Measurements from ENCODE around the gene HPCAL1.
A peak's percentile ranks its signal among the peaks of the same experiment; 100 is the strongest.
"Not testable (repeated sequence)": the region's sequence is repeated elsewhere in the genome, so short reads cannot be mapped to it uniquely, and the experiment has no call there.

HPCAL1 gene

DNA sequence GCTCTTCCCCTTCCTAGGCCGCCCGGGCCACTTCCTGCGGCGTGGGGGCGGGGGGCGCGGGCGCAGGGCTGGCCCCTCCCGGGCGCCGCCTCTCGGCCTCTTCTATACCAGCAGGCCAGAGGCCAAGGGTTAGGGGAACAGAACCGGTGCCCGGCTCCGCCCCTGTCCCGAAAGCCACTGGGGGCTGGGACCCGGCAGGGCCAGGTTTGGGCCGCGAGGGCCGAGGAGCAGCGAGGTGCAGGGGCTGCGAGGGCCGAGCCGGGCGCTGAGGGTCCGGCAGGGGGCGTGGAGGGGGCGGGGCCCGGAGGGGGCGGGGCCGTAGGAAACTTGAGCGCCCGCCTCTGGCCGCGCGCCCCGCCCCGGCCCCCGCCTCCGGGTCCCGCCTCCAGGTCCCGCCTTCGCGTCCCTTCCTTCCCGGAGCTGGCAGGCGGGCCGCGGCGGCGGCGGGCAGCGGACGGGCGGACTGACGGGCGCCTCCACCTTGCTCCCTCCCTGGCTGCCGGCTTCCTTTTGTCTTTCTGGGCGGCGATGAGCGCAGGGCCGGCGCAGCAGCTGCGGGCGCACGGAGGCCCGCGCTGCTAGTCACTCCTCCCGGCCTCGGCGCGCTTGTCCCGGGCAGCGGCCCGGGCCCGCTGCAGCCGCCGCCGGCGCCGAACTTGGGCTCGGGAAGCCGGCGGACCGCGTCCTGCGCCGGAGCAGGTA, at the start of gene HPCAL1:
HPCAL1 (plus strand) TSS at position 426 of the 702 bp plus-strand sequence. CDS start 116,854 bp downstream, outside the sequence.
- DNase-seq, result peak; percentile 84

DNA sequence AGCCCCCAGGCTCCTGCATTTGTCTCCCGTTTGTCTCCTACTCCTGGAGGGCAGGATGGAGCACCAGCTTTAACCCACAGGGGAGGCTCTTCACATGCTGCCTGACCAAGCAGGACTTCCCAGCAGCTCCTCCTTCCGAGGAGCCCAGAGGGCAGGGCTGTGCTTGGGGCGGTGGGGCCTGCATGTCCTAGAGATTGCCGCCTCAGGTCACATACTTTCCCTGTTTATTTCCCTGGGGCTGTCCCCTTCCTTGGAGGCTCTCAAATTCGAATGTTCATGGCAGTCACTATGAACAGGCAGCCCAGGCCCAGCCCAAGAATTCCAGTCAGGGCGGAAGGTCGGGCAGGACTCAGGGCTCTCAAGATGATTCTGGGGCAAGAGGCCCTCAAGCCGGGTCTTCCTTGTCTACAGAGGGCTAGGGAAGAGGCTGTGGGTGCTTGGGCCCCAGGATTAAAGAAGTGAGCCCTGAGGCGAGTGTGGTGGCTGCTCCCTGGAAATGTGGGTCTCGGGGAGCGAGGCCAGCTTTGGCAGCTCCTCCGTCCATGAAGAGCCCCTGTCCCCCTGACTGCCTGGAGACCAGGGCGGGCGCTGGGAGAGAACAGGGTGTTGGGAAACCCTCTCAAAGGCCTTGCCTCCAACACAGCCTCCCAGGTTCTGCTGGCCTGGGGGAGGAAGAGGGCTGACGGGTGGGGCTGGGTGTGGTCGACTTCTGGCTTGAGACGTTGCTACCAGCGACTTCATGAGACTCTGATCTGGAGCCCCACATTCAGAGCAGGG, 48.9 kb upstream of the HPCAL1 start:
- DNase-seq, result no peak

DNA sequence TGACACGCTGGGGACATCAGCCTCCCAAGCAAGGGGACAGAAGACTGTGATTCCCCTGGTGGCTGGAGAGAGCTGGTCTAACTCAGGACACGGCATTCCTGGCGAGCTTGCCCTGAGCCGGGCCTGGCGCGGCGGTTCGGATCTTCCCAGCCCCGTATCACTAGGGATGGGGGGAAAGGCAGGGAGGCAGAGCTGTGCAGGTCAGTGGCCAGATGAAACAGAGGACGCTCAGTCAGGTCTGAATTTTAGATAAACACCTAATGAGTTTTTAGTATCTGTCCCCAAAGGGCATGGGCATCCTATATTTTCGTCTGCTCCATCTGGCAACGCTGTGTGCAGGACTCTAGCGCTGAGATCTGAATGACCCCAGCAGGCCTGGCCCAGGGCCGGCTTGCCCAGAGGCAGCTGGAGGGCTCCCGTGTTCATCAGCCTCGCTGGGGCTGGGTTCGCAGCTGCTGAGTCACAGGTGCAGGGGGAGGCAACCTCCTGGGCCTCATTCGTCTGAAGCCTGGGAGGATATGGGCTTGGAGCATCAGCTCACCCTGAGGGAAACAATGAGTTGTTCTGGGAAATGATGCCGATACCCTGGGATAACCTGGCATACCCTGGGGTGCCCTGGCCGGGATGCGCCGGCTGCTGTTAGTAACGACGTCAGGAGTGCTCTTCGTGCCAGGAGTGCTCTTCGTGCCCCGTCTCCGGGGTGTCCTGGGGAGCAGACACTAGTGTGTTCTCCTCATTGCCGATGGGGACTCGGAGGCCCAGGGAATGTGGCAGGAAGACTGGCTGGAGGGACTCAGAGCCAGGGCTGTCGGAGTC, 48.1 kb upstream of the HPCAL1 start:
- peak; percentile 44 for DNase-seq

DNA sequence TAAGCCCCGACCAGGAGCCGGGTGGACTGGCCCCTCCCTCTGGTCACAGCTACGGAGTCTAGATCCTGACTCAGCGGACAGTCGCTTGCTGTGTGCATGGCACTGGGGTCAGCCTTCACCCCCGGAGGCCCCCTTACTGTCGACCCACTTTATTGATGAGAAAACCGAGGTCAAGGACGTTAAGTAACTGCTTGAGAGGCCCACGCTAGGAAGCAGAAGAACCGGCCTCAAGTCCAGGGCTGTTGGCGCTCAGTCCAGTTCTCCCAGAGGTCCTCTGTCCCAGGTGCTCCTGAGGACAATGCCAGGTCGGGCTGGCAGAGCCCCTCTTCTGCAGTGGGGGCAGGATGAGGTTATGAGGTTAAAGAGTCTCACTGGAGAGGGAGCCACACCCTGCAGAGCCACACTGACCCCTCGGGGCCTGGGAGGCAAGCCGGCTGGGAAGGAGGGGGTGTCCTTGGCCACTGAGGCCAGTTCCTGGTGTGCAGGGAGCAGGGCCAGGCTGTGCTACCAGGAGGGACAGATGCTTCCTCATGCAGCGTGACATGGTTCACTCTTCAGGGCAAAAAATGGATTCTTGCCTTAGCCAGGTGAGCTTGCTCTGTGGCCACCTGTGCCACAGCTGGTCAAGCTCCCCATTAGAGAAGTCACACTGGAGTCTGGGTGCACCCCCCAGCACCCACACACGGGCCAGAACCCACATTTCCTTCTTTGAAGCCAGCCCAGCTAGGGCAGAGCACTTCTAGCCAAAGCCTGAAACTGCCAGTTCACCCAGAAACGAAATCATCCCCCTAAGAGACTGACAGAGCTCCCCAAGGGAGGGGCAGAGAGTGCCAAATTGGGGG, 47.3 kb upstream of the HPCAL1 start:
- DNase-seq, result no peak

DNA sequence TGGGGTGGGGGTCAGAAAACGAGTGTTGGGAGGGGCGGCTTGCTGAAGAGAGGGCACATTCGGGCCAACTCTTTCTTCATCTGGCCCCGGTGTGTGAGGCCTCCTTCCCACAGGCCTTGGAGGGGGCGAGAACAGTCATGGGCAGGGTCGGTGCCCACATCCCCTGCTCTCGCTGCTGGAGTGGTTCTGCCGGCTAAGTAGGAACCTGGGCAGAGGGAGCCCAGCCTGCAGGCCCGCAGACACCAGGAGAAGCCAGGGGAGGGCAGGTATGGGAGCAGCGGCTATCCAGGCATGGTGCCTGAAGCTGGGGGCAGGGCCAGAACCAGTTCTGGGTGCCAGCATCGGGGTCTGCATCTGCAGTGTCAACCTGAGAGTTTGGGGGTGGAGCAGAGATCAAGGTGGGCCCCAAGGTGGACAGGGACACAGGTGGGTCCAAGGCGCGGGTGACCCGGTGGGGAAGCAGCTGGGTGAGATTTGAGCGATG, 46.6 kb upstream of the HPCAL1 start:
- DNase-seq, result no peak

DNA sequence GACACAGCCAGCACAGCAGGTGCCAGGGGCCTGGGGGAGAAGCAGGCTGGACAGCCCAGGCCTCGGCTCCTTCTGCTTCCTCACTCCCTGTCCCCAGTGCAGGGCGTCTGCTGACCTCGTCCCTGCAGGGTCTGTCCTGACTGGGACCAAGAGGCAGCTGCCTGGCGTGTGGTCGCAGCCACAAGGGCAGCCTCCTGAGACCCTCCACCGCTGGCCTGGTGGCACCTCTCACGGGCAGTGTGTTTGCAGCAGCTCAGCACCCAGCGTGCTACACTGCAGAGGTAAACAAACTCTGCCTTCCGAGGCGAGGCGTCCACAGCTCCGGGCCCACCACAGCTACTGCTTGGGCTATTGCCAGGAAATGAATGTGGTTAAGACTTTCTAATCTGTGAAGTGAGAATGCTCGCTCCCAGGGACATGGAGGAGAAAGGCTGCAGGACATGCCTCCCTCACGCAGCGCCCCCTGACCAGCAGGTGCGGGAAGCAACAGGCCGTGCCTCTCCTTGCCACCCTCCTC, 46.1 kb upstream of the HPCAL1 start:
- DNase-seq, result no peak

DNA sequence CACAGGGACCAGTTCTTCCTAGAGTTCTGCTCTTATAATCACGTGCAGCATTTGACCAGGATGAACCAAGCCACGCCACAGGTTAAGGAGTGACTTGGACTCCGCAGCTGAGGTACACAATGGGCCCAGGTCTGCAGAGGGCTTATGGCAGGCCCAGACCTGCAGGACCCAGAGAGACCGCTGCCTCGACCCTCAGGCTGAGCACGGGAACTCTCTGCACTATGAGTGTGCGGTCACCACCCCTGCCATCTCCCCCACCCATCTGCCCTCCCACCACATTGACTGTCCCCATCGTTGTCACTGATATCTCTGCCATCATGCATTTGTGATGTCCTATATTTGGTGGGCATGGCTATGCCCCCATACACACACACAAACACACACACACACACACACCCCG, 45.7 kb upstream of the HPCAL1 start:
- DNase-seq, result no peak

DNA sequence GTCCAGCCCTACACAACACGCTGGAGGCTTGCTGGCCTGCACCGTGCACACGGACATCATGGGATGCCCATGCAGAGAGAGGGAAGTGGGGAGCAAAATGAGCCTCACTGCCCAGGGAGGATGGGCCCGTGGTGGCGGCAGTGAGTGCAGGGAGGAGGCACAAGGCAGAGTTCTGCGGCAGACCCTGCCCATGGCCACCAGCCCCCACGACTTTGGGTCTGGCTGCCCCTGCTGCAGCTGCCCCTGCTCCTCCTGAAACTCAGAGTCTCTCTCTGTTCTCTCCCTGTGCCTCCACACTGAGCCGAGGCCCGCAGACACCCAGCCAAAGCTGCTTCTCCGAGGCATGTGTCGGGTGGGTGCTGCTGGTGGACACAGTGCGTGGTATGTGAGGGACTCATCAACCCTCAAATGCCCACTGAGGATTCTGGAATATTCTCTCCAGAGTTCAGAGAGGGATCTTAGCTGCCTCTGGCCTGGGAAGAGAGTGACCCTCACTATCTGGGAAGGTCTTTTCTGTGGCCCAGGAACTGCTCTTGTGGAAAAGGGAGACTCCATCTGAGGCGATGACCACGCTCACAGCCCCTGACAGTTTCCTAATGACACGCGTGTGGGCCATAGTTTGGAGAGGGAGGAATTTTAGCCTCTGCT, 45.1 kb upstream of the HPCAL1 start:
- DNase-seq, result no peak

DNA sequence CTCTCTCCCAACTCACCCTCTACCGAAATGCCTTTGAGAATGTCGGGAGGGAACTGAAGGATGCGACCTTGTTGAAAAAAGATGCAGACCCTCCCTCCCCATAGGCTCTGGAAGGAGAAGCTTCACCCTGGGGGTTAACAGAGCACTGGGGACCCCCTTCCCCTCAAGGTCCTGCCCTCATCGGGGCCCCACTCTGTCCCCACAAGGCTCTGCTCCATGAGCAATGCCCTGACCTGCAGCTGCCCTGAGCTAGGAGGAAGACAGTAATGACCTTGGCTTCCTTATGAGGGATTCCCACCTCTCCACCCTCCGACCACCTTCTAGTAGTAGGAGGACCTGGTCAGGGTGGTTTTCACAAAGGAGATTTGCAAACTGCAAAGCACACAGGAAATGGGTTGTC, 44.4 kb upstream of the HPCAL1 start:
- DNase-seq, result no peak

DNA sequence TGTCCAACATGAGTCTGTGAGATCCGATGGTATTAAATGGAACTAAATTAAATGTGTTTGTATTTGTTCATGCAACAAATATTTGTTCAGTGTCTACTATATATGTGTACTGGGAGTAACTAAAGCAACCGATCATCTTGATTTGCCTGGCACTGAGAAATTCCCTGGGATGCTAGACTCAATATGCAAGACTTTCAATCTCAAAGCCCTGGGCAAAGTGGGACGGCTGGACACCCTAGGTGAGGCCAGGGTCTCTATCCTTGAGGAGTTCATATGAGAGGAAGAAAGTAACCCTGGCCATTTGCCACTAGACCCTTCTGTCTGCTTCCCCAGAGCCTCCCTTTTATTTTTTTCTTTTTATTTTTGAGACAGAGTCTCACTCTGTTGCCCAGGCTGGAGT, 44.0 kb upstream of the HPCAL1 start:
- no peak for DNase-seq

DNA sequence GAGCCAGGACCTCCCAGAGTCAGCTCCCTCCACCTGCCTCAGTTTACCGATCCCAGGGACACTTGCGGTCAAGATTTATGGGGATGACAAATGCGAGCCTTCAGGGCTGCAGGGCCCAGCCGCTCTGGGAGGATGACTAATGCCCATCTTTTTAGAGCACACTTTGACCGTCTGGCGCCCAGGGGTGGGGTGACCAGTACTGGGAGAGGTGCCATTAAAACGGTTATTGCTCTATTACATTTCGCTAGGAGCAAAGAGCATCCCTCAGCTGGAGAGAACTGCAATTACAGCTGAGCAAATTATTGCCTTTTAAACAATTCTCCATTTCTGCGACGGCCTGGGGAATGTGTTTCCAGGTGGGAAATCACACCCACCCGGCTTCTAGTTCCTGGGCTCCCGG, 42.6 kb upstream of the HPCAL1 start:
- DNase-seq, result peak; percentile 51

DNA sequence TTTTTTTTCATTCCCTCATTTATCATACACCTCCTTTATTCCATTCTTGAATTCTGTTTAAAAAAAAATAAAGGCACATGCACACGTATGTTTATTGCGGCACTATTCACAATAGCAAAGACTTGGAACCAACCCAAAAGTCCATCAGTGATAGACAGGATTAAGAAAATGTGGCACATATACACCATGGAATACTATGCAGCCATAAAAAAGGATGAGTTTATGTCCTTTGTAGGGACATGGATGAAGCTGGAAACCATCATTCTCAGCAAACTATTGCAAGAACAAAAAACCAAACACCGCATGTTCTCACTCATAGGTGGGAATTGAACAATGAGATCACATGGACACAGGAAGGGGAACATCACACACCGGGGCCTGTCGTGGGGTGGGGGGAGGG, 39.2 kb upstream of the HPCAL1 start:
- DNase-seq, result not testable (repeated sequence)

DNA sequence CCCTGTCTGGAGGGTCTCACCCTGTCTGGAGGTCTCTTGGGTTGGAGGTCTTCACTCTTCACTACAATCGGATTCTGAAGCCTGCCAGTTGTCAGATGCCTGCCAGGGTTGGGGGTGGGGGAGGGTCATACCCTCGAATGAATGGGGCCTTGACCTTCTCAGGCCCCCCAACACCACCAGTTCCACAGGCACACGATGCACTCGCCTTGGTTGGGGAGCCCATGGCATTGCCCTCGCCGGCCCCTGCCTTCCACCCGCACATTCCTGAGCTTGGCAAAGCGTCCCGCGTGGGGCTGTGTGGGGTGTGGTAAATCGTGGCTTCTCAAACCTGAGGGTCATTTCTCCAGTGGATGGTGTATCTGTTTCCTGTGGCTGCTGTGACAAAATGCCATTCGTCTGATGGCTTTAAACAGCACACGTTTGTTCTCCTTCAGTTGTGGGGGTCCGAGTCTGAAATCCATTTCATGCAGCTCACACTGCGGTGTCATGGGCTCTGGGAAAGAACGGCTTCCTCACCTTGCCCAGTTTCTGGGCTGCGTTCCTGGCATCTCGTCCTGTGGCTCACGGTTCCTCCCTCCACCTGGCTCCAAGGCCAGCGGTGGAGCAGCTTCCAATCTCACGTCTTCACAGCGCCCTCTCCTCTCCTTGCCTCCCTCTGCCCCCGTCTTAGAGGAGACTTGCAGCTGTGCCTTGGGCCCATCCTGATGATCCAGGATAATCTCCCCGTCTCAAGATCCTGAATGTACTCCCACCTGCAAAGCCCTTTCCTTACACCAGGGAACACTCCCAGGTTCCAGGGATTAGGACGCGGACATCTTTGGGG, 38.0 kb upstream of the HPCAL1 start:
- no peak for DNase-seq

DNA sequence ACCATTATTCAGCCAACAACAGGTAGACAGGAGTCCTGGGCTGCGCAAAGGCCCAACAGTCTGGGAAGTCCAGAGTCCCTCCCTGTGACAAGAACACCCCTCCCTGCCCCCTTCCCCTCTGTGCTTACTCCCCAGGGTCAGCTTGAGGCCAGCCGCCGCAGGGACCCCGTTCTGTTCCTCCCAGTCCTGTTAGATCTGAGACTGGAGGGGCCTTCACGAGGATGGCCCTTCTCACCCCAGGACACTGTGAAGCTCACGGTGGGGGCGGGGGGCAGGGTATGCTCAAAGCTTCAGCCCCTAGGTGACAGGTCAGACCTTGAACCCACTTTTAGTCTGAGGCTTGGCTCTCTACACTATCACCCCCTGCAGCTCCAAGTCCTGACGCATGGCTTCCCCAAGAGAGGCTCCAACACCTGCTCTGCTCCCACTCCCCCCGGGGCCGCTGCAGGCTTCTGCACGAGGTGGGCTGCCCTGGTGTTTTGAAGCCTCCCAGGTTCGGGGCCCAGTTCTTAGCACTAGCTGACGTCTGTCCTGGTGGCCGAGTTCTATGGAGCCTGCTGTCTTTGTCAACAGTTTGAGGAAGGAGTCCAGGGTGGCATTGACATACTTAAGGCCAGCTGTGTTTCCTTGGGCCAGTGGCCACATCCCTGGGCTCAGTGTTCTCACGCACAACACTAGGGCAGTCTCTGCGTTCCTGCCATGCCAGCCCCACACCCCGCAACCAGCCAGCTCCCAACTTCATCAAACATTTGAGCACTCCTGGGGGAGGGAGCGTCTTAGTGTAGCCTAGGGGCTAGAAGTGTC, 37.2 kb upstream of the HPCAL1 start:
- DNase-seq, result no peak

DNA sequence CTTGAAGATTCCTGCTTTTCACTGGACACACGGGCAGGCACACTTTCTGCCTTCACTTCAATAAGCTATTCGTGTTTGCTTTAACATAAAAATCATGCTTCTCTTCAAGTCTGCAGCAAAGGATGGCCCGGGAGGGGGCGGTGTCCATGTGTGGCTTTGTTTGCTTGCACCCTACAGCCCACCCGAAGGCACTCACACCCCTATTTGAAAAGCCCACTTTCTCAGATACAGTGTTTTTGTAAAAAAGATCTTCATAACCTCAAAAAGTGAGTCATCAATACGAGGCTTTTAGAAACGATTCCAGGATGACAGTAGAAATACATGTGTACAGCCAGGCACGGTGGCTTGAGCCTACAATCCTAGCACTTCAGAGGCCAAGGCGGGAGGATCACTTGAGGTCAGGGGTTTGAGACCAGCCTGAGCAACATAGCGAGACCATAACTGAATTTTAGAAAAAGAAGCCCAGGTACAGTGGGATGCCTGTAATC, 36.5 kb upstream of the HPCAL1 start:
- DNase-seq, result peak; percentile 18

DNA sequence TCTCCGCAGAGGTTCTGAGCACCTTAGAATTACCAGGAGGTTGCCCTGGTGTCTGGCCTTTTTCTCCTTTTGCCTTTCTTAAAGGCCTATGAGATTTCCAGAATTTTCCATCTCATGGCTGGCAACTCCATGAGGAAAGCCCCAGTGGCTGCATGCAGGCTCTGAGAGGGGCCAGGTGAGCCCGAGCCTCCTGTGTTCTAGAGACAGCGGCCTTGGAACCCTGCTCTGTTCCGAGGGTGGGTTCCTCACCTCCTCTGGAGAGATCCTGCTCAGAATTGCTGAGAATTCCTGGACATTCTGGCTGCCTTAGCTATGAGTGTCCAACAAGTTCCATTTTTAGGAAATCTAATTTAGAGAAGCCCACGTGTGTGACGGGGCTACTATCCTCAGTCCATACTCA, 35.7 kb upstream of the HPCAL1 start:
- no peak for DNase-seq

DNA sequence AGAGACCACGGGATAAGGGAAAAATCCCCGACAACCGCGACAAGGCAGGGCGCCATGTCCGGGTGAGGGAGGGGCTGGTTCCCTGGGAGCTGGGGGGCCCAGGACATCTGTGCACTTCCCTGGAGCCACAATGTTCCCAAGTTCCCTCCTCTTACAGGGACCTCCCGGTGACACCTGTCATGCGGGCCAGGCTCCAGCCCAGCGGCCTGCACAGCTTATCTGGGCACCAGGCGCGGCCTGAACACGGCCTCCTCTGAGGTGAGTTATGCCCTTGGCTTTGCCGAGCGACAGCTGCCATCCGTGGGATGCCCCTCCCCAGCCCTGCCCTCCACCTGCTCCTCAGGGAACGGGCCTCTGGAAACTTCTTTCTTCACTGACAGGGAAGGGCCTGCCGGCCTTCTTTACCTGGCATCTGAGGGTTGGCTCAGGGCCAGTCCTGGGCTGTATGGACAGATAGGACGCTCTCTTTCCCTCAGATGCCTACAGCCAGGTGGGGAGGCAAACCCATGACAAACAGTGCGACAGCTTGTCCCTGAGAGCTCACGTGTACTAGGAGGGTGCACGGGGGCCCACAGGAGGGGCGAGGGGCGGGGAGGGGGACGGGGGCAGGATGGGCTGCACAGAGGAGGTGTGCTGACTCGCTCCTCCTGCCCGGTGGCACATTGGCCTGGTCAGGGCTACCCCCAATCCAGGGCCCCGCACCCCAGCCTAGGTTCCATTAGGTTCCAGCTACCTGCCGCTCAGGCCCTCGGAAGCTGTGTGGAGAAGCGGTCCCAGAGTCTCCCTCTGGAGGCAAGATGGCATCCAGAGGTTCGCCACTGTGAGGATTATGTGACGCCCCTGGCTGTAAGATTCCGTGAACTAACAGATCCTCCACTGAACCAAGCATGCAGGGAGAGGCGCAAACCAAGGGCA, 34.9 kb upstream of the HPCAL1 start:
- DNase-seq, result no peak

DNA sequence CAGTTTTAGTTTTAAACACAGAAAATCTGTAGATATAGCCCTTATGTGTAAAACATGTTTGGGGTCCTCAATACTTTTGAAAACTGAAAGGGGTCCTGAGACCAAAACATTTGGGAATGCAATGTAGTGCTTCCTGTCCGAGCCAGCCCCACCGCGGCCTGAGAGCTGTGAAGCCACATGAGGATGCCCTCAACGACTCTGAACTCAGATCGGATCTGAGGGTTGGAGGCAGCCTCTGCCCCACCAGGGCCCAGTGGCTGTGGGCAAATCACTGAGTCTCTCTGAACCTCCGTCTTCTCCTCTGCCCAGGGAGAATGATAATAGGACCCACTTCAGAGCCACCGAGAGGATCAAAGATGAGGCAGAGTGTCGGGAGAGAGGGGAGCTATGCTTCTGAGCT, 33.4 kb upstream of the HPCAL1 start:
- no peak for DNase-seq

All from EL (cell line).